Putamen (tissue), 1 donor: Measurements from ENCODE around the gene GBGT1.

Experiments used
- DNase-seq: peaks from one replicate; pipeline ENCODE4 v3.0.0-alpha.2; 2016; ENCODE audit warnings: low spot score

GBGT1 gene

GRCh38 chr9:133143639-133144141 lies 20.0 kb downstream of the GBGT1 start:
- no peak for DNase-seq

- DNase-seq, result no peak
Measured at GRCh38 chr9:133142684-133143622, 20.8 kb downstream of the GBGT1 start.

GRCh38 chr9:133141833-133142595 lies 21.7 kb downstream of the GBGT1 start:
- no peak for DNase-seq

GRCh38 chr9:133140606-133141005 lies 23.1 kb downstream of the GBGT1 start:
- DNase-seq, result no peak

- DNase-seq, result no peak
Measured at GRCh38 chr9:133140174-133140505, 23.6 kb downstream of the GBGT1 start.

GRCh38 chr9:133139246-133140173 lies 24.2 kb downstream of the GBGT1 start:
- DNase-seq, result no peak

GRCh38 chr9:133137451-133138231 lies 26.1 kb downstream of the GBGT1 start:
- peak; percentile 90 for DNase-seq

- no peak for DNase-seq
Measured at GRCh38 chr9:133135146-133135745, 28.5 kb downstream of the GBGT1 start.

- DNase-seq, result no peak
Measured at GRCh38 chr9:133134388-133135145, 29.1 kb downstream of the GBGT1 start.

- DNase-seq, result peak; percentile 88
Measured at GRCh38 chr9:133133681-133134387, 29.9 kb downstream of the GBGT1 start.

- no peak for DNase-seq
Measured at GRCh38 chr9:133132174-133132573, 31.5 kb downstream of the GBGT1 start.

- no peak for DNase-seq
Measured at GRCh38 chr9:133131506-133131905, 32.2 kb downstream of the GBGT1 start.

- no peak for DNase-seq
Measured at GRCh38 chr9:133130685-133131244, 32.9 kb downstream of the GBGT1 start.

GRCh38 chr9:133129001-133129795 lies 34.5 kb downstream of the GBGT1 start:
- no peak for DNase-seq

- no peak for DNase-seq
Measured at GRCh38 chr9:133128152-133128551, 35.6 kb downstream of the GBGT1 start.

GRCh38 chr9:133127340-133127981 lies 36.3 kb downstream of the GBGT1 start:
- DNase-seq, result no peak

GRCh38 chr9:133126697-133127339 lies 36.9 kb downstream of the GBGT1 start:
- no peak for DNase-seq
